Hematopoietic multipotent progenitor cell treated with erythropoietin and hydrocortisone succinate and interleukin-3 and kit ligand, for 17 days (in vitro differentiated cells): ENCODE measurements around the gene DLGAP4.

ENCODE experiments used
- DNase-seq: peaks from one replicate; pipeline ENCODE4 v3.0.0-alpha.2; 2015; ENCODE audit warnings: low spot score

The DLGAP4 gene

GRCh38 chr20:36411861-36412454 lies 105.8 kb downstream of the DLGAP4 start:
- no peak for DNase-seq

DNA sequence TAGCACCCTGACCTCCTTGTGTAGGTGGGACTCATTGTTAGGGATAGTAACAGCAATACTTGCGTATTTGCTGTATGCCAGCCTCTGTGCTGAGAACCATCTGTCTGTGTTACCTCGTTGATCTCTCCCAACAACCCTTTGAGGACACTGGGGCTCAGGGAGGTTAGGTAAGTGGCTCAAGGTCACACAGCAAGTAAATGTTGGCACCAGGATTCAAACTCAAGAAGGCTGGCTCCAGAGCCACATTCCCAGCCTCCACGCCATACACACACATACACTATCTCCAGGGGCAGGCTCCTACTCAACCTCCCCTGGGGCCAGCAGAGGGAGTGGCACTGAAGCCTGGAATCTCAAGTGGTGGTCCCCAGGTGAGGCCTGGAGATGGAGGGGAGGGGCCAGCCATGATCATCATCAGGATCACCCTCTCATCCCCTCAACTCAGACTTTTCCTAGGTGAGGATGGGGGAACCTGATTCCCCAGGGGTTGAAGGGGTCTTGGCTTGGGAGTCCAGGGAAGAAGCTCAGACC lies 109.4 kb downstream of the DLGAP4 start:
- DNase-seq: no peak

DNA sequence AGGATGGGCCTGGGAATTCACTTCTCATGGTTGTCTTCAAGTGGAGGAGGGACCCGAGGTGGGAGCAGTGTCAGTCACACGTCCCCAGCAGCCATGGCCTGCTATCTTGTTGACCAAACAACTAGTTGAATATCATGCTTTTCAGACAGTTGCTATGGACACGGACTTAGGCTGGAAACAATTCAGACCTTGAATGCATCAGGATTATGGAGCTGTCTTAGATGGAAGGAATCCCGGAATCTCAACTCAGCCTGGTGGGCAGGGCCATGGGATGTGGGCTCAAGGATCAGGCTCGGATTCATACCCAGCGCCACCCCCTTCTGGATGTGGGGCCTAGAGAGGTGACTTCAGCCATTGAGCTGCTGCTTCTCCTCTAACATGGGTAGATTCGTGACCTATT lies 112.6 kb downstream of the DLGAP4 start:
- no peak for DNase-seq

- no peak for DNase-seq
These were observed 115.5 kb downstream of the DLGAP4 start for GRCh38 chr20:36421641-36422040.

- no peak for DNase-seq
These were observed 118.2 kb downstream of the DLGAP4 start for GRCh38 chr20:36424314-36424713.

DNA sequence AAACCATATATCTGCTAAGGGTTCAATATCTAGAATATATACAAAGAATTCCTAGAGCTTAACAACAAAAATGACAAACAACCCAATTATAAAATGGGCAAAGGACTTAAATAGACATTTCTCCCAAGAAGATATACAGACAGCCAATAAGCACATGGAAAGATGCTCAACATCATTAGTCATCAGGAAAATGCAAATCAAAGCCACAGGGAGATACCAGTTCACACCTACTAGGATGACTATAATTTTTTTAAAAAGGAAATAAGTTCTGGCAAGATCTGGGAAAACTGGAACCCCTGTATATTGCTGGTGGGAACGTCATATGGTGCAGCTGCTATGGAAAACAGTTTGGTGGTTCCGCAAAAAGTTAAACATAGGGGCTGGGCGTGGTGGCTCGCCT lies 119.0 kb downstream of the DLGAP4 start:
- DNase-seq: no peak

DNA sequence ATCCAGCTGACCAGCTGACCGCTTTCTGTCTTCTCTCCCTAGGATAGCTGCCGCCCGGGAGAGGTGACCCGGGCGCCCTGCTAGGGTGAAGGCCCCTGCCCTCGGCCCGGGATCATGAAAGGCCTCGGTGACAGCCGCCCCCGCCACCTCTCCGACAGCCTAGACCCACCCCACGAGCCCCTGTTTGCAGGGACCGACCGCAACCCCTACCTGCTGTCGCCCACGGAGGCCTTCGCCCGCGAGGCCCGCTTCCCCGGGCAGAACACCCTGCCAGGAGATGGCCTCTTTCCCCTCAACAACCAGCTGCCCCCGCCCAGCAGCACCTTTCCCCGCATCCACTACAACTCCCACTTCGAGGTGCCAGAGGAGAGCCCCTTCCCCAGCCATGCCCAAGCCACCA lies 125.5 kb downstream of the DLGAP4 start:
- no peak for DNase-seq

- no peak for DNase-seq
These were observed 126.0 kb downstream of the DLGAP4 start for GRCh38 chr20:36432096-36432495.

GRCh38 chr20:36434383-36434782 lies 128.2 kb downstream of the DLGAP4 start:
- no peak for DNase-seq

DNA sequence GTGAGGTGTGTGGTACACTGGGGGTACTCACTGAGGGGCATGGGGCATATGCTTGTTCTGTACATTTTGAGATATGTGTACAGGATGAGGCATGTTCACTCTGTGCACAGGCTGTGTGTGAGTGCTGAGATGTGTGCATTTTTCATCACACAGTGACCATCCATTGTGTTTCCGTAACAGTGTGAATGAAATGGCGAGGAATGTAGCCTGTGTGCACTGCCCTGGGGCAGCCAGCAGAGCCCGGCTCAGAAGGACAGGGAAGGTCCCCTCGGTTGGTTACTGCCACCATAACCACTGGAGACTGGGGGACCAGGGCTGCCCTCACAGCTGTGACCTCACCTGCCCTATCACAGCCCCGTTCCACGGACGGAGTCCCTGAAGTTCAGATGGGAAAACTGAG lies 129.0 kb downstream of the DLGAP4 start:
- no peak for DNase-seq

GRCh38 chr20:36435592-36436541 lies 129.7 kb downstream of the DLGAP4 start:
- peak; percentile 72 for DNase-seq

GRCh38 chr20:36439040-36439730 lies 133.0 kb downstream of the DLGAP4 start:
- DNase-seq: peak; percentile 48

DNA sequence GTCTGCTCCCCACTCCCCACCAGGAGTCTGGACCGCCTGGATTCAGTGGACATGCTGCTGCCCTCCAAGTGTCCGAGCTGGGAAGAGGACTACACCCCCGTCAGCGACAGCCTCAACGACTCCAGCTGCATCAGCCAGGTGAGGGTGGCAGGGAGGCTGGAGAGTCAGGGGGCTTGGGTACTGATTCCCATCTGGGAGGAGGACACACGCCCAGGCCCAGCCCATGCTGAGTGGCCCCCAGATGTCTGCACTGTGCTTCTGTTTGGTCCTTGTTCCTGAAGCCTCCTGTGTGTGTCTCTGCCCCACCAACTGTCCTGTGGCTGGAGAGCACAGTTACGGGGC lies 133.6 kb downstream of the DLGAP4 start:
- DNase-seq: no peak

DNA sequence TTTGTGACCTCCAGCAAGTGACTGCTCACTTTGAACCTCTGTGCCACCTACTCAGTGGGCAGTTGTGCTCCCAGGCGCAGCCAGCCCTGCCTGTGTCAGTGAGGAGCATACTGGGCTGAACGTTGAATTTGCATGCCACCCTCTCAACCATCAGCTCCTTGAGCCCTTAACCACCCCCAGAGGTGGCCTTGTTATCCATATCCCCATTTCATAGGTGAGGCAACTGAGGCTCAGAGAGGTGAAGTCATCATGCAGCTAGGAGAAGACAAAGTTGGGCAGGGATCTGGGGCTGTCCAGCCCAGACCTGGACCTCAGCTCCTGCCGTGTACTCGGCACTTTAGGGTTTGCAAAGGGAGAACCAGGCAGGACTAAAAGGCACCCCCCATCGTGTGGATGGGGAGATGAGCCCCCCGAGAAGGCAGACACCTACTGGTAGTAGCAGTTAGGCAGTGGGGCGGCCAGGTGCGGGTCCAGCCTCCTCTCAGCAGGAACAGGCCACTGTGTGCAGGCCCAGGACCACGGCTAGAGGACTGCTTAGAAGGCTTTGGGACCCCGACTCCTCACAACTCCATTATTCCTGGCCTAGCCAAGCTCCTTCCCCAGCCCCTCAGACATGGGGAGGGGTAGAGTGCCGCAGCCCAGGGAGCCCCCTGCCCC lies 134.4 kb downstream of the DLGAP4 start:
- no peak for DNase-seq

- no peak for DNase-seq
These were observed 134.9 kb downstream of the DLGAP4 start for GRCh38 chr20:36441027-36441414.

GRCh38 chr20:36441416-36441815 lies 135.3 kb downstream of the DLGAP4 start:
- no peak for DNase-seq

- DNase-seq: no peak
These were observed 139.7 kb downstream of the DLGAP4 start for GRCh38 chr20:36445847-36446246.

DNA sequence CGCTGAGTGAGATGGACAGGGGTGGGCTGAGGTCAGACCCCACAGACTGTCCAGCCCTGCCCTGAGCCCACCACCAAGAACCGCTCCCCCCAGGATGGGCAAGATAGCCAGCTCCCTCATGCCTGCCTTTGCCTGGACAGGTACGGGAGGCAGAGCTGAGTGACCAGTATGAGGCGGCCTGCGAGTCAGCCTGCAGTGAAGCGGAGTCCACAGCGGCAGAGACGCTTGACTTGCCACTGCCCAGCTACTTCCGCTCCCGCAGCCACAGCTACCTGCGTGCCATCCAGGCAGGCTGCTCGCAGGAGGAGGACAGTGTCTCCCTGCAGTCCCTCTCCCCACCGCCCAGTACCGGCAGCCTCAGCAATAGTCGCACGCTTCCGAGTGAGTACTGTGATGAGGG lies 140.4 kb downstream of the DLGAP4 start:
- DNase-seq: no peak

GRCh38 chr20:36447101-36447500 lies 141.0 kb downstream of the DLGAP4 start:
- no peak for DNase-seq

- no peak for DNase-seq
These were observed 143.5 kb downstream of the DLGAP4 start for GRCh38 chr20:36449663-36450062.

- no peak for DNase-seq
These were observed 148.2 kb downstream of the DLGAP4 start for GRCh38 chr20:36454332-36454697.

DNA sequence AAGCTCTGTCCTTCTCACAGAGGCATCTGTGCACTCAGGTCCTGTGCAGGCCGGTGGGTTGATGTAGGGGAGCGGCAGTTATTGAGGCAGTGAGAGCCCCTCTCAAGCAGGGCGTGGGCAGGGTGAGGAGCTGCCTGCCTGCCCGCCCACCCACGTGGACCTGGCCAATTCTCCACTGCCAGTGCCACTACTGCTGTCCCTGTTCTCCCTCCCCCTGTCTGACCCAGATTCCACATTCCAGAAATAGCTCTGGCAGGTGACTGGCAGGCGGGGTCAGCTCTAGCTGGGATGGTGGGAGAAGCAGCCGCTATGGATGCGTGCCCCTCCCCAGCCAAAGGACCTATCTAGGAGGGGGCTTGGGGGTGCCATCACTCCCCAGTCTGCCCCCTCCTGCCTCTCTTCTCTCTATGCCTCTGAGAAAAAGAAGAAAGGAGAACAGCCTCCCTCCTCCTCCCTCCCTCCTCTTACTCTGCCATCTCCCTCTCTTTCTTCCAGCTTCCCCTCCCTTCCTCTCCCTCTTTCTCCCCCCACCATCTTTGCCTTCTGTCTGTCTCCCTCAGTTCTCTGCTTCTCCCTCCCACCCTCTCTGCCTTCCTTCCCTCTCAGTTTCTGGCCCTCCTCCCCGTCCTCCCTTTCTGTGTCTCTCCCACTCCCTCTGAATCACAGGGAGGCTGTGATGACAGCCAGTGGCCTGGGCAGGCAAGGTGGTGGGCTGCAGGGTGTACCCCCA lies 148.7 kb downstream of the DLGAP4 start:
- no peak for DNase-seq
